Measurements from ENCODE around the gene OFD1. TPM values are rescaled to one million over a fixed set of nuclear protein-coding genes. Genes with fewer than 3 reads are reported as not detected.

OFD1 gene
- total RNA-seq, 4 donors from 2014 or later: 20.8 to 135 (median 49.4) TPM

GRCh38 chrX:13815664-13816063 is 81.1 kb downstream of the OFD1 start:
- no peak for DNase-seq
- no peak overlapping the region for H3K4me3 ChIP-seq
- TF ChIP-seq POLR2A (IDR thresholded peaks at IDR 0.05): no peak
- TF ChIP-seq, protein P1, sequence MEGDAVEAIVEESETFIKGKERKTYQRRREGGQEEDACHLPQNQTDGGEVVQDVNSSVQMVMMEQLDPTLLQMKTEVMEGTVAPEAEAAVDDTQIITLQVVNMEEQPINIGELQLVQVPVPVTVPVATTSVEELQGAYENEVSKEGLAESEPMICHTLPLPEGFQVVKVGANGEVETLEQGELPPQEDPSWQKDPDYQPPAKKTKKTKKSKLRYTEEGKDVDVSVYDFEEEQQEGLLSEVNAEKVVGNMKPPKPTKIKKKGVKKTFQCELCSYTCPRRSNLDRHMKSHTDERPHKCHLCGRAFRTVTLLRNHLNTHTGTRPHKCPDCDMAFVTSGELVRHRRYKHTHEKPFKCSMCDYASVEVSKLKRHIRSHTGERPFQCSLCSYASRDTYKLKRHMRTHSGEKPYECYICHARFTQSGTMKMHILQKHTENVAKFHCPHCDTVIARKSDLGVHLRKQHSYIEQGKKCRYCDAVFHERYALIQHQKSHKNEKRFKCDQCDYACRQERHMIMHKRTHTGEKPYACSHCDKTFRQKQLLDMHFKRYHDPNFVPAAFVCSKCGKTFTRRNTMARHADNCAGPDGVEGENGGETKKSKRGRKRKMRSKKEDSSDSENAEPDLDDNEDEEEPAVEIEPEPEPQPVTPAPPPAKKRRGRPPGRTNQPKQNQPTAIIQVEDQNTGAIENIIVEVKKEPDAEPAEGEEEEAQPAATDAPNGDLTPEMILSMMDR (IDR thresholded peaks at IDR 0.05): no peak
- no peaks in the 10 kb centered on the region for H3K9me3 ChIP-seq
- no peak overlapping the region for H3K27ac ChIP-seq
- H3K27me3 ChIP-seq: no peaks in the 10 kb centered on the region
- no peaks in the 10 kb centered on the region for H3K4me1 ChIP-seq
- no peaks in the 10 kb centered on the region for H3K36me3 ChIP-seq

- Histone ChIP-seq H3K27ac (no peak overlapping the region), H3K4me1 (no peaks in the 10 kb centered on the region), H3K4me3 (no peak overlapping the region), H3K9me3 (no peaks in the 10 kb centered on the region), H3K27me3 (no peaks in the 10 kb centered on the region), H3K36me3 (no peaks in the 10 kb centered on the region)
- no peak for DNase-seq
- TF ChIP-seq, protein P1 (IDR thresholded peaks at IDR 0.05): no peak
- no peak for TF ChIP-seq POLR2A (IDR thresholded peaks at IDR 0.05)
Measured at GRCh38 chrX:13816176-13816575, 81.6 kb downstream of the OFD1 start.

DNA sequence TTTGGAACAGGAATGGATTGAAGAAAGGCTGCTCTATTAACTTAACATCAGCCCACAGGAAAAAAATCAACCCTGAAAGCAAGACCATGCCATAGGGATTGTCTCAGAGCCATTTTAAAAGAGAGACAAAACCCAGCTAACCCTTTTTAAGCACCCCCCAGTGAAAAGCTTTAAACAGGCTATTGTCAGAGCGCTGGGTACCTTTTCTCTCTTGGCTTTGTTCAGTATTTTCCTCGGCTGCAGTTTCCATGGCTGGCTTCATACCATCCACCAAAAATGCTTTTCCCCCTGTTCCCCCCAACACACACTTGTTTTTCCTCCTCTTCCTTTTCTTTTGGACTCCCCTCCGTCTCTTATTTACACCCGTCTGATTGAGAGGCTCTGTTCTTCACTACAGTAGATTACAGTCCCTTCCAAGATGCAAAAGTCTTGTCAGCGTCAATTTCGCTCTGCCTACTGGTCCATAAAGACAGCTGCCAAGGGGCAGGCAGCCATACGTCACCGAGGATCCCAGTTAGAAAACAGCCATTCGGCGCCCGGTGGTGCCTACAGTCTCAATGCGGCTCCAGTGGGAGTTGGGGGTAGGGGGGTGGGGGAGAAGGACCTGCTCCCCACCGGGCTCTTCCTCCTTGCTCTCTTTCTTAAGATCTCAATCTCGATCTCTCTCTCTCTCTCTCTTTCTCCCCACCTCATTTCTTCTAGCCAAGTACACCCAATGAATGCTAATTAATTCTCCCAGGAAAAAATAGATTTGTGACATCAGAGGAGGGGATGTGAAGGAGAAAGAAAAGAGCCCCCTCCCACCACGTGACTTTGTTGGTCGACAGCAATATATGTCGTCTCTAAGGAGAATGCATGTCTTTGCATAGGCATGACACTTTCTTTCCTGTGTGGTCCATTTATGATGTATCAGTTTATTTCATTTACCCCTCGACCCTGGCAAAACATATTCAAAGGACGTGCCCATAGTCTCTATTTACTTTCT is 82.4 kb downstream of the OFD1 start, which contains the start of gene GPM6B:
Gene GPM6B, minus strand, starts transcription at position 451 of the 985 bp plus-strand sequence. Its CDS starts 189 bp downstream, at position 262.
- Histone ChIP-seq H3K36me3 (no peaks in the 10 kb centered on the region), H3K9me3 (no peaks in the 10 kb centered on the region), H3K27ac (no peak within 1 kb of the TSS), H3K27me3 (no peaks in the 10 kb centered on the region), H3K4me3 (no peak within 1 kb of the TSS), H3K4me1 (no peaks in the 10 kb centered on the region)
- no peak for TF ChIP-seq POLR2A (IDR thresholded peaks at IDR 0.05)
- no peak for DNase-seq

Other genes starting within 250 kb of the OFD1 start
- not detected for gene EGFL6, start 165.1 kb upstream of the OFD1 start, total RNA-seq
- 1 to 10 TPM; 2.8 to 9.1 (median 5.8) TPM for gene TCEANC, start 81.6 kb upstream of the OFD1 start, total RNA-seq
- gene RAB9A, start 45.6 kb upstream of the OFD1 start, total RNA-seq: 10 to 100 TPM in 3 of 4 donors, 1 to 10 TPM in 1; 8.9 to 56.9 (median 12.8) TPM
- 10 to 100 TPM; 13.3 to 23.6 (median 18.8) TPM for gene TRAPPC2, start 128 bp upstream of the OFD1 start, total RNA-seq
- 1 to 10 TPM in 3 of 4 donors, not detected in 1; 2.4 to 3.3 (median 2.7) TPM for gene GPM6B, start 82.3 kb downstream of the OFD1 start, total RNA-seq